ENCODE measurements around the gene NFAM1.

NFAM1 gene

GRCh38 chr22:42357221-42357620 lies 75.0 kb downstream of the NFAM1 start:
- no peak for DNase-seq

DNA sequence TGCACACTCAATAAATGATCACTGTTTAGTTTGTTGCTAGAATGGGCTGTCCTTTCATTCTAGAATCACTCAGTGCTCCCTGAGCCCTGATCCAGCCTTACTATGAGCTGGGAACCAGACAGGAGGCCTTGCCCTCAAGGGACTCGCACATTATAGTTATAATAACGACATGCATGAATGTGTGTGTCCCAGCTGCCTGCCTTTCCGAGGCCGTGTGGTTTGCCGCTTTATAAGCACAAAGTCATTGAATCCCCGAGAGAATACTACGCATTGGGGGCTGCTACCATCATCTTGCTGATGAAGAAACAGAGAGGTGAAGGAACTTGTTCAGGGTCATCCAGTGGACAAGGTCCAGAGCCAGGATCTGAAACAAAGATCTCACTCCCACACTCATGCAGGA lies 75.7 kb downstream of the NFAM1 start:
- DNase-seq: no peak

- DNase-seq: no peak
These were observed 78.1 kb downstream of the NFAM1 start for GRCh38 chr22:42353883-42354727.

GRCh38 chr22:42350373-42350772 lies 81.8 kb downstream of the NFAM1 start:
- DNase-seq: no peak

GRCh38 chr22:42347281-42347824 lies 84.8 kb downstream of the NFAM1 start:
- DNase-seq: no peak

- DNase-seq: no peak
These were observed 85.5 kb downstream of the NFAM1 start for GRCh38 chr22:42346722-42347121.

- DNase-seq: no peak
These were observed 86.7 kb downstream of the NFAM1 start for GRCh38 chr22:42345458-42345857.

DNA sequence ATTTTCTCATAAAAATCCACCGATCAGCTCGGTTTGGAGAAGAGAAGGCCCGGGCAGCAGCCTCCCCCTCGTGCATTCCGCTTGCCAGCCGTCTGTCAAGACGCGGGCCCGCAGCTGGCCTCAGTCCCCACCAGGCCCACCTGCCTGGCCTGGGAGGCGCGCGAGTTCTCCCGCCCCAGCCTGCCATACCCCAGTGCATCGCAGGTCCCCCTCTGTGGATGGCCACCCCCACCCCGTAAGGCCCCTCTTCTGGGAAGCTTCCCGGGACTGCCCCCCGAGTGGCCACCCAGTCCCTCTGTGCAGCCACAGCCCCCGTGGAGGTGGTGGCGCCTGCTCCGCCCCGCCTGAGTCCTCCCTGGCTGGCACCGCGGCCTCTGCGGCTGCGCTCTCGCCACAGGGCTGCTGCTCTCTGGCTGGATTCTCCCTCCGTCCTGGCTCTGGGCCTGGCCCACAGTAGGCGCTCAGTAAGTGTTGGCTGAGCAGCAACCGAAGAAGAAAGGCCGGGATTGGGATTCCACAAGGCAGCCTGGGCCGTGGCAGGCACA lies 87.8 kb downstream of the NFAM1 start:
- DNase-seq: no peak

- no peak for DNase-seq
These were observed 88.6 kb downstream of the NFAM1 start for GRCh38 chr22:42343531-42344081.

GRCh38 chr22:42343121-42343454 lies 89.1 kb downstream of the NFAM1 start:
- DNase-seq: no peak

GRCh38 chr22:42342426-42343120 lies 89.6 kb downstream of the NFAM1 start:
- DNase-seq: no peak

- no peak for DNase-seq
These were observed 90.4 kb downstream of the NFAM1 start for GRCh38 chr22:42341779-42342178.

GRCh38 chr22:42340829-42341383 lies 91.3 kb downstream of the NFAM1 start:
- DNase-seq: no peak

- no peak for DNase-seq
These were observed 92.1 kb downstream of the NFAM1 start for GRCh38 chr22:42340150-42340549.

- DNase-seq: no peak
These were observed 93.7 kb downstream of the NFAM1 start for GRCh38 chr22:42338479-42338878.

GRCh38 chr22:42337356-42337755 lies 94.8 kb downstream of the NFAM1 start:
- no peak for DNase-seq

DNA sequence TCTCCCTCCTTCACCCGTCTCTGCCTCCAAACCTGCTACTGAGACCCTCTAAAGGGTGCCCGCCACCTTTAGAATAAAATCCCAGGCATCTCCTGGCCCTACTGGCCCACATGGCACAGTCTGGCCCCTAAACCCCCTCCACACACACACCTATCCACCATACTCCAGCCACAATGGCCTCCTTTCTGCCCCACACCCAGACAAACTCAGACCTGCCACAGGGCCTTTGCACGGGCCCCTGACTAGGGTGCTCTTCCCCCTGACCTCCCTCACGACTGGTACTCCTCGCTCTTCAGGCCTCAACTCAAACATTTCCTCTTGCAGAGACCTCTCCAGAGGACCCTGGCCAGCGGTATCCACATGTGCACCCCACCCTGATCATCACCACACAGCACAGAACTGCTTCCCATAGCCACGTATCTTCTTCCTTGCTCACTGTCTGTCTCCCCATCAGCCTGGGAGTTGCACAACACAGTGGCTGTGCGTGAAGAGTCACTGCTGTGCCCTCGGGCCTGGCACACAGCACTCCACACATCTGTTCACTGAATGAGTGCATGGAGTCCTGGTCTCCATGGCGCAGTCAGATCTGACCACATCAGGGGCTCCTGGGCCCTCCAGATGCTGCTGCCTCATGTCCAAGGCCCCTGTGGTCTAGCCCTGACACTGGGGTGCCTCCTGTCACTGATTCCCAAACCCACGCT lies 95.5 kb downstream of the NFAM1 start:
- DNase-seq: no peak

- DNase-seq: no peak
These were observed 96.3 kb downstream of the NFAM1 start for GRCh38 chr22:42335839-42336378.

- no peak for DNase-seq
These were observed 97.2 kb downstream of the NFAM1 start for GRCh38 chr22:42334875-42335512.

GRCh38 chr22:42333544-42333943 lies 98.7 kb downstream of the NFAM1 start:
- DNase-seq: no peak

GRCh38 chr22:42332089-42332488 lies 100.1 kb downstream of the NFAM1 start:
- DNase-seq: no peak

DNA sequence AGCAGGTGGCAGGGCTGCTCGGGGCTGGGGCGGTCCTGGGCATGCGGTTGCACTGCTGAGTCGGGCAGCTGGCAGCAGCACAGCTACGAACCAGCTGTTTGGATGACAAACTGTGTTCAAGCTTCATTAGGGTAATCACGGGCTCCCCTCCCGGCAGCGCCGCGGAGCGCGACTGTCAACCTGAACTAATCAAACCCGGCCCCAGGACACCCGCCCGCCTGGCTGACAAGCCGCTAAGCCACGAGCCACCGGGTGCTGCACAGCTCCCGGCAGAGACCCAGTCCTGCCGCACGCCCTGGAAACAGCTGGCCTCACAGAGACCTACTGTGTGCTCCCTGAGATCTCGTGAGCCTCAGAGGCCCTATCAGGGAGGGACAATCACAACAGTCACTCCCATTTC lies 101.2 kb downstream of the NFAM1 start:
- DNase-seq: no peak

Data from stimulated activated CD8-positive, alpha-beta memory T cell treated with anti-CD3 and anti-CD28 coated beads, Interleukin-4, amount 100 ng/mL, for 48 hours (primary cell).